ENCODE results near the gene TNS4.

The TNS4 gene

DNA sequence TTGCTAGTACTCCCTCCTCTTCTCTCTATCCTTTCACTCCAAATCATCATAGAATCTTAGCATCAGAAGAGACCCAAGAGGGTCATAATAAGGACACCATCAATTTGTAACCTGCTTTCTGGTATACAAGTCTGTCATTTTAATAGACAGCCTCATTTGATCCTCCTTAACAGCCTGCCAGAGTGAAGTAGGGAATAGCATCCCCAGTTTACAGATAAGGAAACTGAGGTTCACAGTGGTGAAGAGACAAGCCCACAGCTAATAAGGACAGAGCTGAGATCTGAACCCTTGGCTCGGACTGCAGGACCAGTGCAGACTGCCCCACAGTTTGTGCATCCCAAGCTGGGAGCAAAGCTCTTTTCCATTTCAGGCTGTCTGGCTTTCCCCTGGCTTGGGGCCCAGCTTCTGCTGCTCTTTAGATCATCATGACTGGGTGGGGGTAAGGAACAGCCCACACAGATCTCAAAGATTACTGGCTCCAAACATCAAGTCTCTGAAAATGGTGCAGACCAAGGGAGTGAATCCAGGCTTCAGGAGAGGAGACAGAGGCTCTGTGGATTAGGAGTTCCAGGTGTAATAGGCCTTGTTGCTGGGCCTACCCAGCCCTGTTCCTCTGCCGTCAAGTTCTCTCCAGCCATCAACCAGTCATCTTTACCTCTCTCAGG lies 68.4 kb downstream of the TNS4 start:
- DNase-seq = no peak

DNA sequence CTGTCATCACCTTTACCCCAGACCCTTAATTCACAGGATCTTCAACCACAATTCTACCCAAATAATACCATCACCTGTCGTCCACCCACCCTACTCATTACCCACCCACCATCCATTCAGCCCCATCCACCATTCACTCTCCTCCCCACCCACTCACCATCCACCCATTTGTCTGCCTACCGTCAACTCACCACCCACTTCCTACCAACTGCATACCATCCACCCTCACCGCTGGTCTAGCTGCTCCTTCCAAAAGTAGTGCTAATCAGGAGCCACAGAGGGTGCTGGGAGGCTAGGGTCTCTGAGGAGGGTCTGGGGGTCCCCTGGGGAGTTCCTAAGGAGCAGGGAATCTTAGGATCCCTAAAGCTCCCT lies 70.2 kb downstream of the TNS4 start:
- DNase-seq = no peak

DNA sequence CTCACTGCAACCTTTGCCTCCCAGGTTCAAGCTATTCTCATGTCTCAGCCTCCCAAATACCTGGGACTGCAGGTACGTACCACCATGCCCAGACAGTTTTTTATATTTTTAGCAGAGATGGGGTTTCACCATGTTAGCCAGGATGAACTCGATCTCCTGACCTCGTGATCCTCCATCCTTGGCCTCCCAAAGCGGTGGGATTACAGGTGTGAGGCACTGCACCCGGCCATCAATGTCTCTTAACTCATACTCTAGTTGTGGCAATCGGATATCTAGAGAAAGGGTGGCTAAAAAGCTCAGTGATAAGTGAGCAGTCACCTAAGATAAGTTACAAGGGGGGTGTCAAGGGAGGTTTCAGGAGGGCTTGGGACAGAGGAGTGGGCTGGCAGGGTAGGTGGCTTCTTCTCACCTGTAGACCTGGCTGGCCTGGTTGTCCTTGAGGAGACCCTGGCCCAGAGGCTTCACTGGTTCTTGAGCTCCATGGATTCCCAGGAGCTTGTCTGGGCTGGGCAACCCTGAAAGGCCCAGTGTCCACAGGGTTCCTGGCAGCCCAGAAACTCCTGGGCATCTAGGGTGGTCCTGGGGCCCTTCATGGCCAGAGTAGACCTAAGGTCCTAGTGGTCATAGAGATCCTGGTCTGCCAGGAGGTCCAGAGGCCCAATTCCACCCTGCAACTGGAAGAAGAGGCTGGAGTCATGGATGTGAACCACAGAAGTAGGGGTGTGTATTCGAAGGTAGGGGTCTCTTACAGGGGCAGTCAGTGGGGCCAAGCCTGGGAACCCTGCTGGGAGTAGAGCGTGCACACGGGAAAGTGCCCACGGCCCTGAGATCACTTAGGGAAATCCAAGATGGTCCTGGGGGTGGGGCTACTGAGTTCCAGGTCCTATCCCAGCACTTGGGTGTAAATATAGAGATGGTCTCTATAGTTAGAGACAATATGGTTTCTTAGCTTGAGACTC lies 70.9 kb downstream of the TNS4 start:
- DNase-seq = no peak

DNA sequence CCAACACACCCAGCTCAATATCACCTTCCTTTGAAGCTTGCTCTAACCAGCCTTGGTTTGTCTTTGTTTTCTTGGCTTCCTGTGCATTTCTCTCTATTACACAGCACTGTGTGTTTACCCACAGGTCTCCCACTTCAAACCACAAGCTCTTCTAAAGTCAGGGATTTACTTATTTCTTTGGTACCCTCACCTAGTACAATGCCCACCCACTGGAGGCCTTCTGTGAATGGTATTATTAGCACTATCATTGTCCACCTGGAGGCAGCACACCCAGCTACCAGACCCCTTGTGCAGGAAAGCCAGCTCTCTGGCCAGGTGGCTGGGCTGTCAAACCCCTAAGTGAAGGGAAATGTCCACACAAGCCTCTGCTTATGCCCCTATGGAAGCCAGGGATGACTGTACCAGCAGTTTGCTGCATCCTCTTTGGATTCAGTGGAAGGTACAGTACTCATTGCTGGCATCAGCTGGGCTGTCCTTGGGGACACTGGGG lies 74.4 kb downstream of the TNS4 start:
- DNase-seq = peak in 2 of 6 experiments; percentile 51 to 52

Measured in stimulated activated naive CD4-positive, alpha-beta T cell (primary cell).